HG02763 (cell line): Measurements from ENCODE around the gene RHOBTB1.

Source experiments
- ATAC-seq: cut with Tn5 transposase; IDR thresholded peaks from one replicate; pipeline ENCODE4 v1.9.1; 2021; ENCODE audit warnings: mild to moderate bottlenecking, moderate library complexity; ENCODE audit not compliant: unreplicated experiment

RHOBTB1 gene

GRCh38 chr10:60942134-60942787 lies 1.7 kb downstream of the RHOBTB1 start:
- ATAC-seq = no peak

GRCh38 chr10:60940446-60940845 lies 3.5 kb downstream of the RHOBTB1 start:
- no peak for ATAC-seq

- no peak for ATAC-seq
Observed at GRCh38 chr10:60937784-60938654, 6.0 kb downstream of the RHOBTB1 start.

GRCh38 chr10:60937022-60937421 lies 7.0 kb downstream of the RHOBTB1 start:
- ATAC-seq = no peak

GRCh38 chr10:60934215-60935175 lies 9.5 kb downstream of the RHOBTB1 start:
- no peak for ATAC-seq

GRCh38 chr10:60932756-60933155 lies 11.2 kb downstream of the RHOBTB1 start:
- no peak for ATAC-seq

- no peak for ATAC-seq
Observed at GRCh38 chr10:60930237-60930636, 13.7 kb downstream of the RHOBTB1 start.

GRCh38 chr10:60921633-60922032 lies 22.4 kb downstream of the RHOBTB1 start:
- no peak for ATAC-seq

GRCh38 chr10:60920479-60920878 lies 23.5 kb downstream of the RHOBTB1 start:
- ATAC-seq = no peak

- ATAC-seq = no peak
Observed at GRCh38 chr10:60919551-60919950, 24.4 kb downstream of the RHOBTB1 start.

GRCh38 chr10:60917331-60918280 lies 26.4 kb downstream of the RHOBTB1 start:
- ATAC-seq = no peak

- ATAC-seq = no peak
Observed at GRCh38 chr10:60916025-60916424, 28.0 kb downstream of the RHOBTB1 start.

GRCh38 chr10:60914690-60915141 lies 29.3 kb downstream of the RHOBTB1 start:
- ATAC-seq = no peak

GRCh38 chr10:60913657-60914056 lies 30.3 kb downstream of the RHOBTB1 start:
- ATAC-seq = no peak

GRCh38 chr10:60913071-60913470 lies 30.9 kb downstream of the RHOBTB1 start:
- ATAC-seq = no peak

- no peak for ATAC-seq
Observed at GRCh38 chr10:60911715-60912114, 32.3 kb downstream of the RHOBTB1 start.

- ATAC-seq = no peak
Observed at GRCh38 chr10:60911216-60911615, 32.8 kb downstream of the RHOBTB1 start.

GRCh38 chr10:60910543-60910942 lies 33.4 kb downstream of the RHOBTB1 start:
- ATAC-seq = no peak

GRCh38 chr10:60908896-60909295 lies 35.1 kb downstream of the RHOBTB1 start:
- no peak for ATAC-seq

- ATAC-seq = no peak
Observed at GRCh38 chr10:60908031-60908430, 36.0 kb downstream of the RHOBTB1 start.
